Measurements from ENCODE around the gene MOGAT1. TPM values are rescaled to one million over a fixed set of nuclear protein-coding genes. Genes with fewer than 3 reads are reported as not detected.

Gene MOGAT1
- total and polyA plus RNA-seq, 2 of the 4 experiments (the other 2 are of a cell fraction), result not detected

DNA sequence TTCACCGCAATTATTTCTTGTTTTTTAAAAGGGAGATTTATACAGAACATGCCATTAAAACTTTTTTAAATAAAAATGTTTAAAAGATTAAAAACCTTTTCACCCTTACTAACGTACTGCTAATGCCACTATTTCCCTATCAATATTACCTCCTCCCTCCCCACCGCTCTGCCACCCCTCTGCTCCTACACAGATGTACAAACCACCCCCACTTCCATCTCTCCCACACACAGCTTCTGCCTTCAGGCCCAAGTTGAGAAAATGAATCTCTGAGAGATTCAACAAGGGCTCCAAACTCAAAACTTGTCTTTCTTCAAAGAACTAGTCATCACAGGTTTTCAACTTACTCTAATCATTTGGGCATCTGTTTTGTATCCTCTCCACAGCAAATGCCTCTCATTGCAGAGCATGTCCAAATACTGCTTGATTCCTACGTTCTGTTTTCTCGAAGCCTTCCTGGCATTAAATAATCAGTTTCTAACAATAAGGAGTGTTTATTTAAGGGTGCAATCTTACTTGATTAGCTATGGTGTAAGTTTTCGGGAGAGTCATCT is 47.6 kb upstream of the MOGAT1 start:
- no peaks in the 10 kb centered on the region for H3K9me3 ChIP-seq (ENCODE audit: control insufficient read depth, insufficient read depth, low read length)
- no peak overlapping the region for H2BK5ac ChIP-seq (ENCODE audit: low read depth, low read length, poor library complexity, severe bottlenecking)
- no peak overlapping the region for H3K4me2 ChIP-seq (ENCODE audit: low read depth, low read length)
- H2BK15ac ChIP-seq (ENCODE audit: low read depth, low read length), result no peak overlapping the region
- H2AK5ac ChIP-seq (ENCODE audit: low read depth, low read length), result no peak overlapping the region
- DNase-seq (no peak), ATAC-seq (ENCODE audit: low read depth) (no peak)
- no peak overlapping the region for H4K5ac ChIP-seq (ENCODE audit: low read depth, low read length)
- ChIA-PET CTCF (interaction anchor here (0.7 to 1.5 kb wide), 3 partner anchors 15 to 32 kb away, joined by 3 to 4 read pairs (median 3); no protein-coding TSS in a partner anchor), POLR2A (ENCODE audit: unreplicated experiment) (interaction anchor here (0.5 kb wide), 1 partner anchor 10 kb away, joined by 5 read pairs; no protein-coding TSS in a partner anchor)
- in situ Hi-C loops (cut with MboI; ENCODE audit: low sequenced_read_pairs) (no loop called here), dilution Hi-C loops (cut with HindIII; ENCODE audit: low sequenced_read_pairs, unreplicated experiment) (no loop called here), intact Hi-C loops (cut with micrococcal nuclease) (no loop called here)
- no CpG with 5 or more reads among the region's 6 CpGs for WGBS, 2 experiments (ENCODE audit: extremely low coverage in 2 of 2, insufficient read length in 1 of 2)
- no peak overlapping the region for H3K18ac ChIP-seq (ENCODE audit: low read depth, low read length)
- no peak overlapping the region for H2AFZ ChIP-seq (replicated peaks; ENCODE audit: low read length, poor library complexity)
- H3K36me3 ChIP-seq (ENCODE audit: control insufficient read depth, insufficient read depth, low read length), result peaks cover 16% of the 10 kb centered on the region
- H3K9me1 ChIP-seq (ENCODE audit: insufficient read depth, low read length), result peaks cover 3% of the 10 kb centered on the region; the same call in 1 of the 2 replicates
- no peak overlapping the region for H3K4ac ChIP-seq (ENCODE audit: low read depth, low read length)
- H4K20me1 ChIP-seq (ENCODE audit: insufficient read depth, low read length), result no peaks in the 10 kb centered on the region
- no peak overlapping the region for H4K8ac ChIP-seq (ENCODE audit: low read depth in 2 of 2, low read length in 2 of 2)
- H4K91ac ChIP-seq (ENCODE audit: insufficient read depth, low read depth, low read length), result no peak overlapping the region
- no peak overlapping the region for H3K9ac ChIP-seq (ENCODE audit: low read depth, low read length)
- no peak overlapping the region for H2BK20ac ChIP-seq (ENCODE audit: low read depth, low read length)
- H3K23ac ChIP-seq (ENCODE audit: low read depth, low read length), result no peak overlapping the region
- H3K4me1 ChIP-seq (ENCODE audit: control insufficient read depth, insufficient read depth, low read length), result no peaks in the 10 kb centered on the region
- H3K4me3 ChIP-seq (ENCODE audit: insufficient read depth, low read depth, low read length), result no peak overlapping the region
- H3K56ac ChIP-seq (ENCODE audit: extremely low read depth, insufficient read depth, low read length), result no peak overlapping the region
- 0 out of 4 replicates have a peak, but pooled peaks cover 0 to 3% of the 10 kb centered on the region in 2 experiments for H3K79me1 ChIP-seq (ENCODE audit: low read depth in 1 of 2, low read length in 2 of 2)
- TF ChIP-seq RCOR1 (IDR thresholded peaks at IDR 0.05; ENCODE audit: insufficient replicate concordance, low read length) (no peak), CEBPB (IDR thresholded peaks at IDR 0.05; ENCODE audit: low read depth, low read length) (no peak), MAFK (IDR thresholded peaks at IDR 0.05; ENCODE audit: low read depth, low read length) (no peak), MAZ (IDR thresholded peaks at IDR 0.05; ENCODE audit: borderline replicate concordance, low read depth, low read length) (no peak), POLR2A (IDR thresholded peaks at IDR 0.05; ENCODE audit: low read depth, low read length) (no peak), NFE2L2 (IDR thresholded peaks at IDR 0.05; ENCODE audit: low read depth, low read length) (no peak), RFX5 (IDR thresholded peaks at IDR 0.05; ENCODE audit: low read depth, low read length) (no peak), MXI1 (IDR thresholded peaks at IDR 0.05; ENCODE audit: borderline replicate concordance, low read depth, low read length) (no peak), FOS (IDR thresholded peaks at IDR 0.05; ENCODE audit: low read depth, low read length) (no peak), BHLHE40 (IDR thresholded peaks at IDR 0.05; ENCODE audit: low read depth, low read length) (no peak), CHD1 (IDR thresholded peaks at IDR 0.05; ENCODE audit: low read depth, low read length) (no peak), RAD21 (IDR thresholded peaks at IDR 0.05; ENCODE audit: low read length) (no peak), SMC3 (IDR thresholded peaks at IDR 0.05; ENCODE audit: low read depth, low read length) (no peak)
- TF ChIP-seq, protein P1, sequence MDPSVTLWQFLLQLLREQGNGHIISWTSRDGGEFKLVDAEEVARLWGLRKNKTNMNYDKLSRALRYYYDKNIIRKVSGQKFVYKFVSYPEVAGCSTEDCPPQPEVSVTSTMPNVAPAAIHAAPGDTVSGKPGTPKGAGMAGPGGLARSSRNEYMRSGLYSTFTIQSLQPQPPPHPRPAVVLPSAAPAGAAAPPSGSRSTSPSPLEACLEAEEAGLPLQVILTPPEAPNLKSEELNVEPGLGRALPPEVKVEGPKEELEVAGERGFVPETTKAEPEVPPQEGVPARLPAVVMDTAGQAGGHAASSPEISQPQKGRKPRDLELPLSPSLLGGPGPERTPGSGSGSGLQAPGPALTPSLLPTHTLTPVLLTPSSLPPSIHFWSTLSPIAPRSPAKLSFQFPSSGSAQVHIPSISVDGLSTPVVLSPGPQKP (IDR thresholded peaks at IDR 0.05; ENCODE audit: borderline replicate concordance, low read depth, low read length), result no peak
- TF ChIP-seq, protein P2, sequence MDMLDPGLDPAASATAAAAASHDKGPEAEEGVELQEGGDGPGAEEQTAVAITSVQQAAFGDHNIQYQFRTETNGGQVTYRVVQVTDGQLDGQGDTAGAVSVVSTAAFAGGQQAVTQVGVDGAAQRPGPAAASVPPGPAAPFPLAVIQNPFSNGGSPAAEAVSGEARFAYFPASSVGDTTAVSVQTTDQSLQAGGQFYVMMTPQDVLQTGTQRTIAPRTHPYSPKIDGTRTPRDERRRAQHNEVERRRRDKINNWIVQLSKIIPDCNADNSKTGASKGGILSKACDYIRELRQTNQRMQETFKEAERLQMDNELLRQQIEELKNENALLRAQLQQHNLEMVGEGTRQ (IDR thresholded peaks at IDR 0.05; ENCODE audit: low read depth, low read length), result no peak
- TF ChIP-seq, protein P3, sequence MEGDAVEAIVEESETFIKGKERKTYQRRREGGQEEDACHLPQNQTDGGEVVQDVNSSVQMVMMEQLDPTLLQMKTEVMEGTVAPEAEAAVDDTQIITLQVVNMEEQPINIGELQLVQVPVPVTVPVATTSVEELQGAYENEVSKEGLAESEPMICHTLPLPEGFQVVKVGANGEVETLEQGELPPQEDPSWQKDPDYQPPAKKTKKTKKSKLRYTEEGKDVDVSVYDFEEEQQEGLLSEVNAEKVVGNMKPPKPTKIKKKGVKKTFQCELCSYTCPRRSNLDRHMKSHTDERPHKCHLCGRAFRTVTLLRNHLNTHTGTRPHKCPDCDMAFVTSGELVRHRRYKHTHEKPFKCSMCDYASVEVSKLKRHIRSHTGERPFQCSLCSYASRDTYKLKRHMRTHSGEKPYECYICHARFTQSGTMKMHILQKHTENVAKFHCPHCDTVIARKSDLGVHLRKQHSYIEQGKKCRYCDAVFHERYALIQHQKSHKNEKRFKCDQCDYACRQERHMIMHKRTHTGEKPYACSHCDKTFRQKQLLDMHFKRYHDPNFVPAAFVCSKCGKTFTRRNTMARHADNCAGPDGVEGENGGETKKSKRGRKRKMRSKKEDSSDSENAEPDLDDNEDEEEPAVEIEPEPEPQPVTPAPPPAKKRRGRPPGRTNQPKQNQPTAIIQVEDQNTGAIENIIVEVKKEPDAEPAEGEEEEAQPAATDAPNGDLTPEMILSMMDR (conservative IDR thresholded peaks at IDR 0.05; ENCODE audit: low read depth, low read length), result no peak
- no peak overlapping the region for H3K27ac ChIP-seq (ENCODE audit: insufficient read depth, low read length)
- BruUV-seq (replicated peaks), result no TSS peak
- no peak overlapping the region for H3K14ac ChIP-seq (replicated peaks; ENCODE audit: low read depth, low read length)
- no peak overlapping the region for H2AK9ac ChIP-seq (replicated peaks; ENCODE audit: low read depth, low read length, poor library complexity)
- H3K27me3 ChIP-seq (ENCODE audit: control insufficient read depth, insufficient read depth, low read length), result no peaks in the 10 kb centered on the region
- no peak overlapping the region for H2BK120ac ChIP-seq (ENCODE audit: low read depth, low read length)
